ENCODE data around the gene GRIP1.

Gene GRIP1

GRCh38 chr12:66600903-66601302 is 78.0 kb downstream of the GRIP1 start:
- no peak for DNase-seq (ENCODE audit: low read depth)

- no peak for DNase-seq (ENCODE audit: low read depth)
Observed at GRCh38 chr12:66599816-66600215, 79.1 kb downstream of the GRIP1 start.

GRCh38 chr12:66598608-66599007 is 80.3 kb downstream of the GRIP1 start:
- no peak for DNase-seq (ENCODE audit: low read depth)

GRCh38 chr12:66598079-66598478 is 80.8 kb downstream of the GRIP1 start:
- DNase-seq (ENCODE audit: low read depth), result no peak

- no peak for DNase-seq (ENCODE audit: low read depth)
Observed at GRCh38 chr12:66596199-66596598, 82.7 kb downstream of the GRIP1 start.

- no peak for DNase-seq (ENCODE audit: low read depth)
Observed at GRCh38 chr12:66594688-66595087, 84.2 kb downstream of the GRIP1 start.

GRCh38 chr12:66590275-66590985 is 88.4 kb downstream of the GRIP1 start:
- DNase-seq (ENCODE audit: low read depth), result no peak

- no peak for DNase-seq (ENCODE audit: low read depth)
Observed at GRCh38 chr12:66589095-66589494, 89.8 kb downstream of the GRIP1 start.

- no peak for DNase-seq (ENCODE audit: low read depth)
Observed at GRCh38 chr12:66587912-66588311, 91.0 kb downstream of the GRIP1 start.

- no peak for DNase-seq (ENCODE audit: low read depth)
Observed at GRCh38 chr12:66584673-66585072, 94.2 kb downstream of the GRIP1 start.

GRCh38 chr12:66573605-66574004 is 105.3 kb downstream of the GRIP1 start:
- DNase-seq (ENCODE audit: low read depth), result no peak

- DNase-seq (ENCODE audit: low read depth), result no peak
Observed at GRCh38 chr12:66572845-66573244, 106.0 kb downstream of the GRIP1 start.

GRCh38 chr12:66571361-66571915 is 107.4 kb downstream of the GRIP1 start:
- DNase-seq (ENCODE audit: low read depth), result no peak

GRCh38 chr12:66563220-66563619 is 115.7 kb downstream of the GRIP1 start:
- DNase-seq (ENCODE audit: low read depth), result no peak

- DNase-seq (ENCODE audit: low read depth), result no peak
Observed at GRCh38 chr12:66555113-66555512, 123.8 kb downstream of the GRIP1 start.

- DNase-seq (ENCODE audit: low read depth), result no peak
Observed at GRCh38 chr12:66552716-66553115, 126.2 kb downstream of the GRIP1 start.

GRCh38 chr12:66550626-66551025 is 128.2 kb downstream of the GRIP1 start:
- DNase-seq (ENCODE audit: low read depth), result no peak

- no peak for DNase-seq (ENCODE audit: low read depth)
Observed at GRCh38 chr12:66549050-66549389, 129.9 kb downstream of the GRIP1 start.

GRCh38 chr12:66548338-66549049 is 130.4 kb downstream of the GRIP1 start:
- DNase-seq (ENCODE audit: low read depth), result no peak

- DNase-seq (ENCODE audit: low read depth), result no peak
Observed at GRCh38 chr12:66541426-66541825, 137.4 kb downstream of the GRIP1 start.

- DNase-seq (ENCODE audit: low read depth), result no peak
Observed at GRCh38 chr12:66539431-66539830, 139.4 kb downstream of the GRIP1 start.

- DNase-seq (ENCODE audit: low read depth), result no peak
Observed at GRCh38 chr12:66538970-66539369, 139.9 kb downstream of the GRIP1 start.

GRCh38 chr12:66537876-66538275 is 141.0 kb downstream of the GRIP1 start:
- no peak for DNase-seq (ENCODE audit: low read depth)

- no peak for DNase-seq (ENCODE audit: low read depth)
Observed at GRCh38 chr12:66533767-66534166, 145.1 kb downstream of the GRIP1 start.
